B cell (primary cell): ENCODE measurements around the gene FKBP8.

Experiments used
- CTCF ChIP-seq: fragments of 200-600 bp; IDR thresholded peaks from one replicate; pipeline ENCODE4 v1.8.0; 2022; ENCODE audit warnings: antibody characterized with exemption, mild to moderate bottlenecking
- EZH2 ChIP-seq: IDR thresholded peaks from 2 replicates; pipeline ENCODE4 v1.6.1; 2012; ENCODE audit warnings: borderline replicate concordance, low read depth, mild to moderate bottlenecking, moderate library complexity, low read length; ENCODE audit not compliant: insufficient read depth, poor library complexity, severe bottlenecking

GRCh38 chr19:18536475-18536874, 6.9 kb downstream of the FKBP8 start:
- TF ChIP-seq CTCF (no peak), EZH2 (no peak)
